Spleen (tissue), 11 donors: ENCODE results near the gene MAP3K10. TPM values are rescaled to one million over a fixed set of nuclear protein-coding genes. Genes with fewer than 3 reads are reported as not detected.
"Not testable (repeated sequence)": the region's sequence is repeated elsewhere in the genome, so short reads cannot be mapped to it uniquely, and the experiment has no call there.

Experiments used
- DNase-seq: peaks from one replicate; pipeline ENCODE4 v3.0.0-alpha.2; 2020
- H3K27ac ChIP-seq, 8 donors: fragments of 200-600 bp; sonication (generic) in 7 of 8; 1 replicate in 4 of 8; 2 replicates in 4 of 8; pipeline versions ENCODE4 v1.5.0 to v1.8.0; 2016 to 2021; ENCODE audit warnings: inconsistent platforms in 4 of 8, mild to moderate bottlenecking in 4 of 8, moderate library complexity in 1 of 8
- H3K27me3 ChIP-seq, 7 donors: fragments of 200-600 bp; sonication (generic) in 6 of 7; replicated peaks in 1 of 7; 1 replicate in 4 of 7; 2 replicates in 3 of 7; pipeline versions ENCODE4 v1.5.0 to v1.8.0; 2016 to 2021; ENCODE audit warnings: inconsistent platforms in 3 of 7, mild to moderate bottlenecking in 1 of 7
- H3K36me3 ChIP-seq, 6 donors: fragments of 200-600 bp; sonication (generic) in 5 of 6; 1 replicate in 4 of 6; 2 replicates in 2 of 6; pipeline versions ENCODE4 v1.5.0 to v1.8.0; 2016 to 2021; ENCODE audit warnings: inconsistent platforms in 2 of 6
- H3K4me1 ChIP-seq, 6 donors: fragments of 200-600 bp; sonication (generic) in 5 of 6; 1 replicate in 3 of 6; 2 replicates in 3 of 6; pipeline versions ENCODE4 v1.5.0 to v1.8.0; 2016 to 2021; ENCODE audit warnings: inconsistent platforms in 3 of 6
- H3K4me3 ChIP-seq, 8 donors: fragments of 200-600 bp; sonication (generic) in 7 of 8; 1 replicate in 4 of 8; 2 replicates in 4 of 8; pipeline versions ENCODE4 v1.5.0 to v1.8.0; 2016 to 2021; ENCODE audit warnings: inconsistent platforms in 4 of 8, mild to moderate bottlenecking in 4 of 8, moderate library complexity in 2 of 8
- H3K9me3 ChIP-seq, 8 donors: fragments of 200-600 bp; sonication (generic) in 7 of 8; 1 replicate in 4 of 8; 2 replicates in 4 of 8; pipeline versions ENCODE4 v1.5.0 to v1.8.0; 2016 to 2021; ENCODE audit warnings: inconsistent platforms in 4 of 8
- CTCF ChIP-seq, 11 experiments: fragments of 200-600 bp in 7 of 11; fragments of 450-650 bp in 4 of 11; sonication (generic) in 4 of 11; IDR thresholded peaks in 8 of 11; conservative IDR thresholded peaks in 3 of 11; 1 replicate in 7 of 11; 2 replicates in 4 of 11; pipeline versions ENCODE4 v1.4.0 to v1.8.0; 2016 to 2021; ENCODE audit warnings: antibody characterized with exemption in 11 of 11, inconsistent platforms in 4 of 11, mild to moderate bottlenecking in 1 of 11
- POLR2A ChIP-seq, 3 donors: fragments of 450-650 bp; IDR thresholded peaks; one replicate each; pipeline ENCODE4 v1.5.1; 2017; ENCODE audit warnings: antibody characterized with exemption in 3 of 3, mild to moderate bottlenecking in 1 of 3
- POLR2AphosphoS5 ChIP-seq, 3 donors: sonication (generic); formaldehyde crosslinking; IDR thresholded peaks; one replicate each; pipeline ENCODE4 v1.5.1; 2017; ENCODE audit warnings: antibody characterized with exemption in 3 of 3
- WGBS, 5 donors: extraction: QIAGEN DNeasy Blood & Tissue Kit in 3 of 5; methylation state at CpG; one replicate each; pipeline versions ENCODE4 v1.1.5 to v1.1.7; 2013 to 2018; 5-methylcytosine and 5-hydroxymethylcytosine counted together
- intact Hi-C: fragments of 100-400 bp; cut with DNase I; formaldehyde crosslinking; loops from one replicate; pipeline ENCODE4 v1.15.0; 2023; ENCODE audit warnings: low total_unique reads
- polyA plus RNA-seq, 3 donors: library from polyadenylated mRNA; stranded (reverse); fragments of 200-250 nt; gene quantifications; one replicate each; pipeline ENCODE4 v1.2.1, GENCODE V29; 2013
- total RNA-seq, 7 donors: library from RNA; depleted of rRNA in 3 of 7; stranded (reverse); fragments of >200 nt in 3 of 7; fragmentation: NEBNext Ultra II Directional in 4 of 7; extraction: Animal tissue kit (Norgen Biotek cat#: 25700) in 4 of 7; gene quantifications; one replicate each; pipeline versions ENCODE4 v1.1.0 to v1.2.1, GENCODE V29; 2016 to 2021
- donor health status: healthy with polysubstance abuse.
- donor health status: DM: no; HTN: no; CAD: no; lungs with moderate emphysema.
- donor health status: DM: no; HTN: no; CAD: no.
- donor health status: Bipolar disorder and iron deficiency.
- donor health status: healthy.
- donor health status: DM: no; HTN: no; CAD: no.
- donor health status: DM: yes; HTN: yes; CAD: no.

Gene MAP3K10
- total and polyA plus RNA-seq, 10 donors = 4.3 to 25.6 (median 17.4) TPM

GRCh38 chr19:40165362-40165937 lies 25.8 kb upstream of the MAP3K10 start:
- intact Hi-C loops = no loop called here
- H3K27me3 ChIP-seq = peaks cover 0 to 11% (median 0%) of the 10 kb centered on the region in 7 donors
- DNase-seq = peak; percentile 90
- H3K9me3 ChIP-seq = no peaks in the 10 kb centered on the region
- no peak overlapping the region for H3K4me3 ChIP-seq
- WGBS, 5 donors = 11 to 19% (median 16%) methylated on average over 10 of the region's 10 CpGs
- peaks cover 0 to 38% (median 10%) of the 10 kb centered on the region in 6 donors for H3K4me1 ChIP-seq
- H3K36me3 ChIP-seq = no peaks in the 10 kb centered on the region
- no peak overlapping the region for H3K27ac ChIP-seq
- TF ChIP-seq POLR2AphosphoS5 (IDR thresholded peaks at IDR 0.05) (no peak), CTCF (IDR thresholded peaks at IDR 0.05 in 8 of 11, conservative IDR thresholded peaks at IDR 0.05 in 3 of 11) (peak; percentile 38 to 81 (median 61)), POLR2A (IDR thresholded peaks at IDR 0.05) (no peak)

- 82 to 85% (median 83%) methylated on average over 13 to 30 of the region's 30 CpGs for WGBS, 5 donors
- Histone ChIP-seq H3K4me1 (peaks cover 0 to 11% (median 5%) of the 10 kb centered on the region in 6 donors), H3K27me3 (peaks cover 0 to 11% (median 0%) of the 10 kb centered on the region in 7 donors)
- H3K27ac ChIP-seq, H3K36me3 ChIP-seq, H3K9me3 ChIP-seq, H3K4me3 ChIP-seq, intact Hi-C loops, DNase-seq: not testable (repeated sequence)
Observed at GRCh38 chr19:40169482-40170302, 21.5 kb upstream of the MAP3K10 start.

- H3K9me3 ChIP-seq, intact Hi-C loops, H3K27ac ChIP-seq, H3K4me3 ChIP-seq, H3K4me1 ChIP-seq, DNase-seq, H3K36me3 ChIP-seq: not testable (repeated sequence)
- WGBS, 5 donors = 71 to 93% (median 83%) methylated on average over 22 to 36 of the region's 39 CpGs
- peaks cover 0 to 11% (median 0%) of the 10 kb centered on the region in 7 donors for H3K27me3 ChIP-seq
Observed at GRCh38 chr19:40170303-40170989, 20.8 kb upstream of the MAP3K10 start.

GRCh38 chr19:40171293-40171692 lies 19.9 kb upstream of the MAP3K10 start:
- H3K27me3 ChIP-seq, intact Hi-C loops, DNase-seq, H3K4me3 ChIP-seq, H3K36me3 ChIP-seq, H3K4me1 ChIP-seq, H3K9me3 ChIP-seq, H3K27ac ChIP-seq: not testable (repeated sequence)
- WGBS, 5 donors = 90 to 95% (median 91%) methylated on average over 4 of the region's 4 CpGs

GRCh38 chr19:40174092-40174491 lies 17.1 kb upstream of the MAP3K10 start:
- TF ChIP-seq POLR2AphosphoS5 (IDR thresholded peaks at IDR 0.05) (no peak), CTCF (IDR thresholded peaks at IDR 0.05 in 8 of 11, conservative IDR thresholded peaks at IDR 0.05 in 3 of 11) (no peak), POLR2A (IDR thresholded peaks at IDR 0.05) (no peak)
- H3K27me3 ChIP-seq = peaks cover 0 to 6% (median 0%) of the 10 kb centered on the region in 7 donors
- 58 to 84% (median 66%) methylated on average over 4 of the region's 4 CpGs for WGBS, 5 donors
- intact Hi-C loops = no loop called here
- DNase-seq = no peak
- no peaks in the 10 kb centered on the region for H3K36me3 ChIP-seq
- no peaks in the 10 kb centered on the region for H3K9me3 ChIP-seq
- no peak overlapping the region for H3K27ac ChIP-seq
- no peaks in the 10 kb centered on the region for H3K4me1 ChIP-seq
- H3K4me3 ChIP-seq = no peak overlapping the region
